HEK293 (cell line): ENCODE measurements around the gene GRB10.

Source experiments
- CTCF ChIA-PET: fragments of 350-600 bp; formaldehyde crosslinking; extraction: SDS; loops from one replicate; lab custom pipeline; 2021; ENCODE audit warnings: antibody characterized with exemption; lab: Yijun Ruan, JAX
- POLR2A ChIA-PET: fragments of 300-600 bp; formaldehyde crosslinking; extraction: SDS; loops from one replicate; lab custom pipeline; 2020; ENCODE audit warnings: antibody characterized with exemption, inconsistent platforms; lab: Yijun Ruan, JAX
- H3K27ac ChIP-seq: fragments of 200-500 bp; sonication (Bioruptor generic); 2 replicates; pipeline ENCODE4 v1.5.1; 2014; ENCODE audit warnings: low read depth, low read length, control low read depth, inconsistent platforms; ENCODE audit errors: extremely low read depth
- H3K36me3 ChIP-seq, 2 experiments: fragments of 200-500 bp in 1 of 2; sonication (Bioruptor generic) in 1 of 2; 1 replicate in 1 of 2; 2 replicates in 1 of 2; pipeline ENCODE4 v1.5.1; 2014 to 2017; ENCODE audit warnings: inconsistent platforms in 2 of 2, low read length in 2 of 2; ENCODE audit not compliant: control insufficient read depth in 2 of 2, insufficient read depth in 1 of 2
- H3K4me1 ChIP-seq: fragments of 200-500 bp; sonication (Bioruptor generic); 2 replicates; pipeline ENCODE4 v1.5.1; 2014; ENCODE audit warnings: mild to moderate bottlenecking, low read length, inconsistent platforms; ENCODE audit not compliant: control insufficient read depth, insufficient read depth
- H3K4me3 ChIP-seq: 2 replicates; pipeline ENCODE4 v1.5.1; 2011; ENCODE audit warnings: low read depth, mild to moderate bottlenecking, control low read depth, low read length, moderate library complexity
- H3K9me3 ChIP-seq: fragments of 200-500 bp; sonication (Bioruptor generic); 2 replicates; pipeline ENCODE4 v1.5.1; 2014; ENCODE audit warnings: low read depth, low read length, inconsistent platforms; ENCODE audit not compliant: control insufficient read depth, insufficient read depth
- MZF1 ChIP-seq: fragments of 450-650 bp; formaldehyde crosslinking; IDR thresholded peaks from 2 replicates; pipeline ENCODE4 v1.5.1; 2017; ENCODE audit warnings: missing biosample characterization, missing genetic modification characterization, borderline replicate concordance
- PRDM10 ChIP-seq: fragments of 450-650 bp; formaldehyde crosslinking; IDR thresholded peaks from 2 replicates; pipeline ENCODE4 v1.5.1; 2016; ENCODE audit warnings: missing biosample characterization, missing genetic modification characterization
- PRDM4 ChIP-seq: fragments of 450-650 bp; formaldehyde crosslinking; IDR thresholded peaks from 2 replicates; pipeline ENCODE4 v1.5.1; 2017; ENCODE audit warnings: missing biosample characterization, missing genetic modification characterization
- YY2 ChIP-seq: fragments of 450-650 bp; formaldehyde crosslinking; IDR thresholded peaks from 2 replicates; pipeline ENCODE4 v1.5.1; 2016; ENCODE audit warnings: missing biosample characterization, missing genetic modification characterization
- ZBTB6 ChIP-seq: fragments of 450-650 bp; formaldehyde crosslinking; IDR thresholded peaks from 2 replicates; pipeline ENCODE4 v1.5.1; 2017; ENCODE audit warnings: missing biosample characterization, missing genetic modification characterization
- ZBTB7A ChIP-seq: fragments of 450-650 bp; formaldehyde crosslinking; IDR thresholded peaks from 2 replicates; pipeline ENCODE4 v1.5.1; 2016; ENCODE audit warnings: low read depth, missing biosample characterization, missing genetic modification characterization
- ZFHX2 ChIP-seq: fragments of 450-650 bp; formaldehyde crosslinking; conservative IDR thresholded peaks from 2 replicates; pipeline ENCODE4 v1.5.1; 2016; ENCODE audit warnings: missing biosample characterization, missing genetic modification characterization
- ZFP69B ChIP-seq: fragments of 450-650 bp; formaldehyde crosslinking; IDR thresholded peaks from 2 replicates; pipeline ENCODE4 v1.5.1; 2016; ENCODE audit warnings: missing biosample characterization, missing genetic modification characterization
- ZNF112 ChIP-seq: fragments of 450-650 bp; formaldehyde crosslinking; IDR thresholded peaks from 2 replicates; pipeline ENCODE4 v1.5.0; 2017; ENCODE audit warnings: missing biosample characterization, missing genetic modification characterization
- ZNF140 ChIP-seq: fragments of 450-650 bp; formaldehyde crosslinking; IDR thresholded peaks from 2 replicates; pipeline ENCODE4 v1.5.1; 2016; ENCODE audit warnings: missing biosample characterization, missing genetic modification characterization
- ZNF184 ChIP-seq: fragments of 450-650 bp; IDR thresholded peaks from 2 replicates; pipeline ENCODE4 v1.5.1; 2018; ENCODE audit warnings: missing biosample characterization, mild to moderate bottlenecking, missing genetic modification characterization
- ZNF239 ChIP-seq: fragments of 450-650 bp; formaldehyde crosslinking; IDR thresholded peaks from 2 replicates; pipeline ENCODE4 v1.5.1; 2016; ENCODE audit warnings: missing biosample characterization, missing genetic modification characterization
- ZNF248 ChIP-seq: fragments of 450-650 bp; formaldehyde crosslinking; IDR thresholded peaks from 2 replicates; pipeline ENCODE4 v1.5.1; 2017; ENCODE audit warnings: missing biosample characterization, missing genetic modification characterization
- ZNF302 ChIP-seq: fragments of 450-650 bp; formaldehyde crosslinking; IDR thresholded peaks from 2 replicates; pipeline ENCODE4 v1.5.1; 2016; ENCODE audit warnings: missing biosample characterization, missing genetic modification characterization, low read depth
- ZNF341 ChIP-seq: fragments of 450-650 bp; formaldehyde crosslinking; IDR thresholded peaks from 2 replicates; pipeline ENCODE4; 2016; ENCODE audit warnings: low read depth, missing biosample characterization, missing genetic modification characterization
- ZNF37A ChIP-seq: fragments of 450-650 bp; IDR thresholded peaks from 2 replicates; pipeline ENCODE4 v1.5.1; 2018; ENCODE audit warnings: missing biosample characterization, missing genetic modification characterization
- ZNF394 ChIP-seq: fragments of 450-650 bp; formaldehyde crosslinking; IDR thresholded peaks from 2 replicates; pipeline ENCODE4 v1.5.1; 2016; ENCODE audit warnings: missing biosample characterization, missing genetic modification characterization, mild to moderate bottlenecking, moderate library complexity, borderline replicate concordance
- ZNF555 ChIP-seq: fragments of 450-650 bp; formaldehyde crosslinking; conservative IDR thresholded peaks from 2 replicates; pipeline ENCODE4 v1.5.1; 2017; ENCODE audit warnings: missing biosample characterization, mild to moderate bottlenecking, missing genetic modification characterization, inconsistent platforms
- ZNF660 ChIP-seq: fragments of 450-650 bp; IDR thresholded peaks from 2 replicates; pipeline ENCODE4 v1.5.1; 2018; ENCODE audit warnings: missing biosample characterization, mild to moderate bottlenecking, missing genetic modification characterization
- ZNF670 ChIP-seq: fragments of 450-650 bp; formaldehyde crosslinking; IDR thresholded peaks from 2 replicates; pipeline ENCODE4 v1.5.1; 2016; ENCODE audit warnings: missing biosample characterization, missing genetic modification characterization, low read depth
- ZNF776 ChIP-seq: fragments of 450-650 bp; formaldehyde crosslinking; IDR thresholded peaks from 2 replicates; pipeline ENCODE4 v1.5.0; 2017; ENCODE audit warnings: missing biosample characterization, missing genetic modification characterization, borderline replicate concordance

The GRB10 gene

GRCh38 chr7:50589364-50589763 lies 193.3 kb downstream of the GRB10 start:
- TF ChIP-seq PRDM4 (peak; percentile 68), ZNF239 (tag by site-specific recombination) (no peak)
- Histone ChIP-seq H3K27ac (no peak overlapping the region), H3K36me3 (peaks cover 0 to 15% of the 10 kb centered on the region in 2 experiments; a peak in 2 of 3 replicates), H3K4me1 (no peaks in the 10 kb centered on the region), H3K4me3 (no peak overlapping the region), H3K9me3 (no peaks in the 10 kb centered on the region)
- ChIA-PET CTCF (interaction anchor here (0.8 to 1.3 kb wide), 3 partner anchors 44 to 497 kb away, joined by 3 to 5 read pairs (median 3); partner anchors contain the start of gene ZPBP), POLR2A (no interaction called here)

- Histone ChIP-seq H3K36me3 (peaks cover 0 to 11% of the 10 kb centered on the region in 2 experiments; a peak in 1 of 3 replicates), H3K4me1 (no peaks in the 10 kb centered on the region), H3K4me3 (no peak overlapping the region), H3K9me3 (no peaks in the 10 kb centered on the region), H3K27ac (no peak overlapping the region)
- ChIA-PET POLR2A (no interaction called here), CTCF (interaction anchor here (0.8 to 1.3 kb wide), 4 partner anchors 8 to 496 kb away, joined by 3 to 5 read pairs (median 4); partner anchors contain the start of gene ZPBP)
- no peak for TF ChIP-seq ZNF37A
- TF ChIP-seq ZNF660 (tag by site-specific recombination): no peak
- no peak for TF ChIP-seq ZNF341 (tag by site-specific recombination)
- no peak for TF ChIP-seq ZNF112 (tag by site-specific recombination)
- TF ChIP-seq ZNF184: no peak
- no peak for TF ChIP-seq ZBTB7A (tag by site-specific recombination)
- no peak for TF ChIP-seq ZFP69B (tag by site-specific recombination)
- no peak for TF ChIP-seq ZFHX2
- no peak for TF ChIP-seq ZNF776
- TF ChIP-seq MZF1 (tag by site-specific recombination): no peak
- TF ChIP-seq ZNF670 (tag by site-specific recombination): no peak
These were observed 193.8 kb downstream of the GRB10 start for GRCh38 chr7:50588937-50589336.

GRCh38 chr7:50587737-50588136 lies 195.0 kb downstream of the GRB10 start:
- Histone ChIP-seq H3K27ac (no peak overlapping the region), H3K4me3 (no peak overlapping the region), H3K36me3 (peaks cover 0 to 4% of the 10 kb centered on the region in 2 experiments; a peak in 1 of 3 replicates), H3K9me3 (no peaks in the 10 kb centered on the region), H3K4me1 (no peaks in the 10 kb centered on the region)
- POLR2A ChIA-PET: no interaction called here
- TF ChIP-seq ZNF302 (tag by site-specific recombination) (no peak), YY2 (tag by site-specific recombination) (no peak), ZNF248 (no peak), PRDM10 (tag by site-specific recombination) (no peak), ZNF394 (tag by site-specific recombination) (no peak), ZNF140 (tag by site-specific recombination) (no peak), ZNF555 (tag by site-specific recombination) (no peak), ZBTB6 (tag by site-specific recombination) (no peak)
- CTCF ChIA-PET: interaction anchor here (0.6 to 1.3 kb wide), 6 partner anchors 9 to 495 kb away, joined by 3 to 5 read pairs (median 4); partner anchors contain the start of gene ZPBP
